Measurements from ENCODE around the gene WAPL. TPM values are rescaled to one million over a fixed set of nuclear protein-coding genes. Genes with fewer than 3 reads are reported as not detected.
A peak's percentile ranks its signal among the peaks of the same experiment; 100 is the strongest.

WAPL gene
- total and polyA plus RNA-seq, 2 of the 13 experiments (the other 11 are each of a cell fraction or from before 2014, with no cell fraction given): 13.2 to 43.5 TPM

DNA sequence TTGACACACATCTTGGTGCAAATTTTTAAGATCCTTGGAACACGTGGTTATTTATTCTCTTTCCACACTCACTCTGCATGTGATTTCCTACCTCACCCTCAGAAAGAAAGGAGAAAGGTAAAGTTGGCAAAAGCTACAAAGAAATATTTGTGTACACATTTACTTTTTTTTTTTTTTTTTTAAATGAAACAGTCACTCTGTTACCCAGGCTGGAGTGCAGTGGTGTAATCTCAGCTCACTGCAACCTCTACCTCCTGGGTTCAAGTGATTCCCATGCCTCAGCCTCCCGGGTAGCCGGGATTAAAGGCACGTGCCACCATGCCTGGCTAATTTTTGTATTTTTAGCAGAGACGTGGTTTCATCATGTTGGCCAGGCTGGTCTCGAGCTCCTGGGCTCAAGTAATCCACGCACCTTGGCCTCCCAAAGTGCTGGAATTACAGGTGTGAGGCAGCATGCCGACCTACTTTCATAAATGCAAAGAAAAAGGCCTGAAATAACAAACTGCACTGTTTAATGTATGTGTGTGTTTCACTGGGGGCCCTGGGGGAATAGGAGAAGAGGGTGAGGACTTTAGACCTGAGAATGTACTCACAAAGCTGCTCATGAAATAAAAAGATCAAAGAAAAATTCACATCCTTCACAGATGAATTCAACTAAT lies 83.4 kb downstream of the WAPL start (continued):
- no peak for TF ChIP-seq HOXD1 (CRISPR knock-in tag; IDR thresholded peaks at IDR 0.05)
- peak; percentile 43; the same call in 1 of the 2 replicates for TF ChIP-seq ELF3 (CRISPR knock-in tag; IDR thresholded peaks at IDR 0.05)
- TF ChIP-seq ZKSCAN8 (CRISPR knock-in tag; IDR thresholded peaks at IDR 0.05; ENCODE audit: borderline replicate concordance): 0 out of 2 replicates have a peak, but pooled peaks have one; percentile 24

DNA sequence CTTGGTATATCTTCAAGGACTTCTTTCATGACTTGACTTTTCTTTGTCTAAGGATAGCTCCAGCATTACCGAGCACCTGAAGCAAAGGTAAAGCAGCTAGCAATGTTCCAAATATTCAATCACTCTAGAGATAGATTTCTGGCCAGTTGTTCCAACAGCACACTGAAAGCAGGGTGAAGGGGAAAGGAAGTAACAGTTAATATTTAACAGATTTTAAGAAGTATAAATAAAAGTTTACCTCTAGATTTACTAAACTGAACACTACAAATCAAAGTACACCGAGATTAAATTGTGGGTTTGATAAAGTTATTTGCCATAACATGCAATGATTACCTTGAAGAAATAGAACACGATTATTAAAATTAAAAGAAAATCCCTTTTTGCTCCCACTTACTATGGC lies 84.1 kb downstream of the WAPL start:
- DNase-seq (ENCODE audit: low spot score) (no peak), ATAC-seq (no peak), FAIRE-seq (no peak)
- H3K4me3 ChIP-seq (replicated peaks in 1 of 3; ENCODE audit: insufficient read depth in 1 of 3, low read depth in 2 of 3, low read length in 3 of 3): no peak overlapping the region; a peak in 1 of 6 replicates
- ChIA-PET CTCF (ENCODE audit: low intra/inter-chr PET ratio, low total read pairs) (no interaction called here), POLR2A (interaction anchor here (1.0 to 5.8 kb wide), 4 partner anchors 14 to 98 kb away, joined by 3 to 79 read pairs (median 20); no protein-coding TSS in a partner anchor)
- no TSS peak for BruUV-seq (replicated peaks)
- H3K27me3 ChIP-seq (ENCODE audit: control insufficient read depth in 1 of 2, insufficient read depth in 2 of 2, low read length in 2 of 2): no peaks in the 10 kb centered on the region
- no peaks in the 10 kb centered on the region for H4K20me1 ChIP-seq (ENCODE audit: insufficient read depth, low read length)
- WGBS (ENCODE audit: low lambda C conversion rate): 25% methylated on average over 3 of the region's 3 CpGs
- intact Hi-C loops (cut with micrococcal nuclease; ENCODE audit: unreplicated experiment) (no loop called here), in situ Hi-C loops (cut with HindIII; ENCODE audit: extremely low pct_ligation_motif_present, low pct_unique_long_range_greater_than_20kb) (loop anchor here (5.0 kb wide), 1 partner anchor 35 kb away; no protein-coding TSS in a partner anchor)
- H3K36me3 ChIP-seq (replicated peaks in 1 of 2; ENCODE audit: control insufficient read depth in 1 of 2, insufficient read depth in 2 of 2, low read length in 2 of 2): peaks cover 0 to 14% of the 10 kb centered on the region in 2 experiments; a peak in 2 of 5 replicates
- no peaks in the 10 kb centered on the region for H3K79me2 ChIP-seq (ENCODE audit: insufficient read depth, low read length)
- H3K9me3 ChIP-seq (ENCODE audit: low read length): no peaks in the 10 kb centered on the region
- TF ChIP-seq SP5 (CRISPR knock-in tag; IDR thresholded peaks at IDR 0.05; ENCODE audit: borderline replicate concordance, low read depth): no peak
- TF ChIP-seq MYC (CRISPR knock-in tag; IDR thresholded peaks at IDR 0.05; ENCODE audit: borderline replicate concordance): no peak
- TF ChIP-seq TARDBP (CRISPR knock-in tag; IDR thresholded peaks at IDR 0.05): no peak
- no peak for TF ChIP-seq ZNF256 (CRISPR knock-in tag; conservative IDR thresholded peaks at IDR 0.05)
- TF ChIP-seq PPARG (CRISPR knock-in tag; conservative IDR thresholded peaks at IDR 0.05): peak; percentile 58; the same call in 1 of the 2 replicates
- TF ChIP-seq FOXK2 (IDR thresholded peaks at IDR 0.05): no peak
- TF ChIP-seq, protein P1, sequence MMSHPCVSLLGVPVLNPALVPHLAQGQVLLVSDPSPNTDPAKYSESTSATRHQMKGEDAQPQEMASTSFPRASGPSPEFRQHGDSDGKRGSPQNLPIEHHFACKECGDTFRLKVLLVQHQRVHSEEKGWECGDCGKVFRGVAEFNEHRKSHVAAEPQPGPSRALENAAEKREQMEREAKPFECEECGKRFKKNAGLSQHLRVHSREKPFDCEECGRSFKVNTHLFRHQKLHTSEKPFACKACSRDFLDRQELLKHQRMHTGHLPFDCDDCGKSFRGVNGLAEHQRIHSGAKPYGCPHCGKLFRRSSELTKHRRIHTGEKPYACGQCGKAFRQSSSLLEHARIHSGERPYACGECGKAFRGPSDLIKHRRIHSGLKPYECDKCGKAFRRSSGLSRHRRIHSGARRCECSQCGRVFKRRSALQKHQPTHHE (CRISPR knock-in tag; IDR thresholded peaks at IDR 0.05; ENCODE audit: borderline replicate concordance): no peak
- TF ChIP-seq, protein P2, sequence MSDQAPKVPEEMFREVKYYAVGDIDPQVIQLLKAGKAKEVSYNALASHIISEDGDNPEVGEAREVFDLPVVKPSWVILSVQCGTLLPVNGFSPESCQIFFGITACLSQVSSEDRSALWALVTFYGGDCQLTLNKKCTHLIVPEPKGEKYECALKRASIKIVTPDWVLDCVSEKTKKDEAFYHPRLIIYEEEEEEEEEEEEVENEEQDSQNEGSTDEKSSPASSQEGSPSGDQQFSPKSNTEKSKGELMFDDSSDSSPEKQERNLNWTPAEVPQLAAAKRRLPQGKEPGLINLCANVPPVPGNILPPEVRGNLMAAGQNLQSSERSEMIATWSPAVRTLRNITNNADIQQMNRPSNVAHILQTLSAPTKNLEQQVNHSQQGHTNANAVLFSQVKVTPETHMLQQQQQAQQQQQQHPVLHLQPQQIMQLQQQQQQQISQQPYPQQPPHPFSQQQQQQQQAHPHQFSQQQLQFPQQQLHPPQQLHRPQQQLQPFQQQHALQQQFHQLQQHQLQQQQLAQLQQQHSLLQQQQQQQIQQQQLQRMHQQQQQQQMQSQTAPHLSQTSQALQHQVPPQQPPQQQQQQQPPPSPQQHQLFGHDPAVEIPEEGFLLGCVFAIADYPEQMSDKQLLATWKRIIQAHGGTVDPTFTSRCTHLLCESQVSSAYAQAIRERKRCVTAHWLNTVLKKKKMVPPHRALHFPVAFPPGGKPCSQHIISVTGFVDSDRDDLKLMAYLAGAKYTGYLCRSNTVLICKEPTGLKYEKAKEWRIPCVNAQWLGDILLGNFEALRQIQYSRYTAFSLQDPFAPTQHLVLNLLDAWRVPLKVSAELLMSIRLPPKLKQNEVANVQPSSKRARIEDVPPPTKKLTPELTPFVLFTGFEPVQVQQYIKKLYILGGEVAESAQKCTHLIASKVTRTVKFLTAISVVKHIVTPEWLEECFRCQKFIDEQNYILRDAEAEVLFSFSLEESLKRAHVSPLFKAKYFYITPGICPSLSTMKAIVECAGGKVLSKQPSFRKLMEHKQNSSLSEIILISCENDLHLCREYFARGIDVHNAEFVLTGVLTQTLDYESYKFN (CRISPR knock-in tag; conservative IDR thresholded peaks at IDR 0.05): peak; percentile 24; the same call in 1 of the 2 replicates
- peak overlapping the region; percentile 60 for H3K9ac ChIP-seq (ENCODE audit: insufficient read depth, low read depth, low read length)
- peaks cover 94% of the 10 kb centered on the region for H3K4me1 ChIP-seq (ENCODE audit: insufficient read depth, low read length)
- H3K4me2 ChIP-seq (ENCODE audit: low read depth, low read length): peak overlapping the region; percentile 59
- H3K27ac ChIP-seq (ENCODE audit: extremely low read length, insufficient read depth, low read length): peak overlapping the region; percentile 87
- H2AFZ ChIP-seq (ENCODE audit: low read length): no peak overlapping the region
